Heart left ventricle (tissue), 16 donors: ENCODE results near the gene PXYLP1. TPM values are rescaled to one million over a fixed set of nuclear protein-coding genes. Genes with fewer than 3 reads are reported as not detected.

Source experiments
- ATAC-seq, 4 donors: fragments of 200-7000 bp; cut with Tn5 transposase; one replicate each; pipeline ENCODE4 v1.9.1; 2020 to 2022; ENCODE audit warnings: moderate library complexity in 4 of 4, mild to moderate bottlenecking in 3 of 4, moderate number of reproducible peaks in 1 of 4
- DNase-seq, 5 donors: peaks; one replicate each; pipeline ENCODE4 v3.0.0-alpha.2; 2020
- H3K27ac ChIP-seq, 12 donors: fragments of 200-600 bp; sonication (generic) in 4 of 12; one replicate each; pipeline versions ENCODE4 v1.5.0 to v1.8.0; 2016 to 2022; ENCODE audit warnings: mild to moderate bottlenecking in 2 of 12
- H3K27me3 ChIP-seq, 9 donors: fragments of 200-600 bp; sonication (generic) in 2 of 9; one replicate each; pipeline versions ENCODE4 v1.5.1 to v1.8.0; 2016 to 2022; ENCODE audit warnings: mild to moderate bottlenecking in 3 of 9
- H3K36me3 ChIP-seq, 9 donors: fragments of 200-600 bp; sonication (generic) in 2 of 9; one replicate each; pipeline versions ENCODE4 v1.5.0 to v1.8.0; 2018 to 2022; ENCODE audit warnings: mild to moderate bottlenecking in 2 of 9
- H3K4me1 ChIP-seq, 12 donors: fragments of 200-600 bp; sonication (generic) in 4 of 12; one replicate each; pipeline versions ENCODE4 v1.5.0 to v1.8.0; 2016 to 2022; ENCODE audit warnings: mild to moderate bottlenecking in 3 of 12
- H3K4me3 ChIP-seq, 12 donors: fragments of 200-600 bp; sonication (generic) in 4 of 12; one replicate each; pipeline versions ENCODE4 v1.5.0 to v1.8.0; 2017 to 2022; ENCODE audit warnings: mild to moderate bottlenecking in 9 of 12, moderate library complexity in 4 of 12
- H3K9me3 ChIP-seq, 12 donors: fragments of 200-600 bp; sonication (generic) in 4 of 12; one replicate each; pipeline versions ENCODE4 v1.5.0 to v1.8.0; 2016 to 2022; ENCODE audit warnings: mild to moderate bottlenecking in 1 of 12
- CTCF ChIP-seq, 12 donors: fragments of 200-600 bp; sonication (generic) in 4 of 12; IDR thresholded peaks; one replicate each; pipeline versions ENCODE4 v1.5.0 to v1.8.0; 2018 to 2022; ENCODE audit warnings: antibody characterized with exemption in 12 of 12, mild to moderate bottlenecking in 5 of 12
- POLR2A ChIP-seq, 2 donors: fragments of 450-650 bp; IDR thresholded peaks; one replicate each; pipeline ENCODE4 v1.6.1; 2017; ENCODE audit warnings: antibody characterized with exemption in 2 of 2, mild to moderate bottlenecking in 2 of 2, moderate library complexity in 2 of 2
- WGBS, 4 donors: extraction: QIAGEN DNeasy Blood & Tissue Kit in 2 of 4; methylation state at CpG; one replicate each; pipeline versions ENCODE4 v1.1.5 to v1.1.7; 2013 to 2018; 5-methylcytosine and 5-hydroxymethylcytosine counted together
- intact Hi-C, 10 donors: fragments of 100-400 bp; cut with DNase I; formaldehyde crosslinking; loops; one replicate each; pipeline versions ENCODE4 v1.11.1 to v1.14.2; 2022
- polyA plus RNA-seq, 2 donors: library from polyadenylated mRNA; stranded (reverse); fragments of 200-250 nt; gene quantifications; one replicate each; pipeline ENCODE4 v1.2.3, GENCODE V29; 2013
- total RNA-seq, 9 donors: library from RNA; depleted of rRNA in 2 of 9; stranded (reverse); fragments of >200 nt in 2 of 9; fragmentation: NEBNext Ultra II Directional in 3 of 9; extraction: Animal tissue kit (Norgen Biotek cat#: 25700) in 3 of 9; gene quantifications; one replicate each; pipeline versions ENCODE4 v1.1.0 to v1.2.4, GENCODE V29; 2016 to 2023
- donor health status: ischemic (EF 13 %, LVEDD 7.1; RV severe dilation, severe dysfunction).
- donor health status: healthy with polysubstance abuse.
- donor health status: DM: no; HTN: yes; CAD: no.
- donor health status: DM: no; HTN: no; CAD: no.
- donor health status: ischemic (EF 25% LVEDD 6.9; RV normal size, moderate dysfunction).
- donor health status: ischemic (EF 25% LVEDD 5.7; RV mildly dilated, moderate dysfunction).
- donor health status: healthy.
- donor health status: DM: yes; HTN: yes; CAD: no.
- donor health status: ischemic (EF 35%, LVEDD 5.7; RV mildly dilated, moderate dysfunction).
- donor health status: nonischemic (EF 11% LVEDD 7.7; RV severe dilation, severe dysfunction).
- donor health status: DM: yes; HTN: yes; CAD: no.
- donor health status: PGD.
- donor health status: ischemic (EF 29% LVEDD 5.4; RV normal size, mild dysfunction).
- donor health status: nonischemic (EF 23%, LVEDD 6.1; RV moderate dilation, normal function).

The PXYLP1 gene
- total and polyA plus RNA-seq, 11 donors, result 7.3 to 30.6 (median 21.2) TPM

- Histone ChIP-seq H3K4me1 (peaks cover 0 to 10% (median 2%) of the 10 kb centered on the region in 12 donors), H3K27ac (no peak overlapping the region), H3K27me3 (no peaks in the 10 kb centered on the region), H3K36me3 (no peaks in the 10 kb centered on the region), H3K4me3 (no peak overlapping the region), H3K9me3 (peaks cover 0 to 9% (median 0%) of the 10 kb centered on the region in 12 donors)
- 76 to 95% (median 80%) methylated on average over 2 of the region's 2 CpGs for WGBS, 4 donors
- DNase-seq (no peak), ATAC-seq (no peak)
- TF ChIP-seq POLR2A (IDR thresholded peaks at IDR 0.05), result no peak
- intact Hi-C loops, result no loop called here
Observed at GRCh38 chr3:141218926-141219325, 12.7 kb upstream of the PXYLP1 start.

GRCh38 chr3:141223673-141224166 is 7.9 kb upstream of the PXYLP1 start:
- no peak for TF ChIP-seq CTCF (IDR thresholded peaks at IDR 0.05)
- TF ChIP-seq POLR2A (IDR thresholded peaks at IDR 0.05), result no peak
- no peak overlapping the region for H3K27ac ChIP-seq
- ATAC-seq (no peak), DNase-seq (no peak)
- H3K4me1 ChIP-seq, result peaks cover 0 to 3% (median 0%) of the 10 kb centered on the region in 12 donors
- H3K36me3 ChIP-seq, result no peaks in the 10 kb centered on the region
- intact Hi-C loops, result no loop called here
- H3K27me3 ChIP-seq, result no peaks in the 10 kb centered on the region
- peaks cover 0 to 17% (median 0%) of the 10 kb centered on the region in 12 donors for H3K9me3 ChIP-seq
- no peak overlapping the region for H3K4me3 ChIP-seq
- WGBS, 4 donors, result 93 to 99% (median 97%) methylated on average over 2 of the region's 2 CpGs

- Histone ChIP-seq H3K36me3 (no peaks in the 10 kb centered on the region), H3K4me1 (peaks cover 0 to 7% (median 5%) of the 10 kb centered on the region in 12 donors), H3K4me3 (no peak overlapping the region), H3K27me3 (no peaks in the 10 kb centered on the region), H3K27ac (no peak overlapping the region), H3K9me3 (peaks cover 0 to 17% (median 0%) of the 10 kb centered on the region in 12 donors)
- no peak for DNase-seq
- no peak for ATAC-seq
- TF ChIP-seq POLR2A (IDR thresholded peaks at IDR 0.05) (no peak), CTCF (IDR thresholded peaks at IDR 0.05) (no peak)
- intact Hi-C loops, result no loop called here
Observed at GRCh38 chr3:141225939-141226338, 5.7 kb upstream of the PXYLP1 start.

- ATAC-seq, result no peak
- H3K4me1 ChIP-seq, result peaks cover 0 to 12% (median 6%) of the 10 kb centered on the region in 12 donors
- peaks cover 0 to 17% (median 0%) of the 10 kb centered on the region in 12 donors for H3K9me3 ChIP-seq
- intact Hi-C loops, result no loop called here
- no peaks in the 10 kb centered on the region for H3K36me3 ChIP-seq
- no peak overlapping the region for H3K4me3 ChIP-seq
- TF ChIP-seq CTCF (IDR thresholded peaks at IDR 0.05) (no peak), POLR2A (IDR thresholded peaks at IDR 0.05) (no peak)
- DNase-seq, result no peak
- H3K27me3 ChIP-seq, result no peaks in the 10 kb centered on the region
- no peak overlapping the region for H3K27ac ChIP-seq
- 92 to 95% (median 94%) methylated on average over 3 of the region's 3 CpGs for WGBS, 4 donors
Observed at GRCh38 chr3:141227216-141227615, 4.4 kb upstream of the PXYLP1 start.

GRCh38 chr3:141227752-141228151 is 3.9 kb upstream of the PXYLP1 start:
- Histone ChIP-seq H3K36me3 (no peaks in the 10 kb centered on the region), H3K9me3 (peaks cover 0 to 17% (median 0%) of the 10 kb centered on the region in 12 donors), H3K27ac (no peak overlapping the region), H3K27me3 (no peaks in the 10 kb centered on the region), H3K4me3 (no peak overlapping the region), H3K4me1 (peaks cover 0 to 18% (median 8%) of the 10 kb centered on the region in 12 donors)
- DNase-seq (no peak), ATAC-seq (no peak)
- intact Hi-C loops, result no loop called here
- TF ChIP-seq POLR2A (IDR thresholded peaks at IDR 0.05) (no peak), CTCF (IDR thresholded peaks at IDR 0.05) (no peak)
